Tibial artery (tissue), 4 donors: ENCODE measurements around the gene SLC2A4.
A peak's percentile ranks its signal among the peaks of the same experiment; 100 is the strongest.

Experiments used
- DNase-seq, 2 donors: peaks; one replicate each; pipeline ENCODE4 v3.0.0-alpha.2; 2019
- H3K27ac ChIP-seq, 2 donors: fragments of 200-600 bp; sonication (generic) in 1 of 2; 1 replicate in 1 of 2; 2 replicates in 1 of 2; pipeline ENCODE4 v1.5.1; 2018 to 2019; ENCODE audit warnings: mild to moderate bottlenecking in 1 of 2
- H3K27me3 ChIP-seq, 2 donors: fragments of 200-600 bp; sonication (generic) in 1 of 2; one replicate each; pipeline versions ENCODE4 v1.5.1 to v1.6.0; 2016 to 2019
- H3K36me3 ChIP-seq, 3 donors: fragments of 200-600 bp; sonication (generic) in 2 of 3; one replicate each; pipeline ENCODE4 v1.5.1; 2016 to 2019; ENCODE audit warnings: mild to moderate bottlenecking in 2 of 3
- H3K4me1 ChIP-seq, 4 donors: fragments of 200-600 bp; sonication (generic) in 2 of 4; 1 replicate in 3 of 4; 2 replicates in 1 of 4; pipeline ENCODE4 v1.5.1; 2016 to 2019
- H3K4me3 ChIP-seq, 2 donors: fragments of 200-600 bp; sonication (generic) in 1 of 2; 1 replicate in 1 of 2; 2 replicates in 1 of 2; pipeline ENCODE4 v1.5.1; 2018 to 2019; ENCODE audit warnings: mild to moderate bottlenecking in 2 of 2
- H3K9me3 ChIP-seq, 3 donors: fragments of 200-600 bp; sonication (generic) in 1 of 3; one replicate each; pipeline ENCODE4 v1.5.1; 2016 to 2019
- intact Hi-C: fragments of 100-400 bp; cut with DNase I; formaldehyde crosslinking; loops from one replicate; pipeline ENCODE4 v1.15.0; 2023; ENCODE audit warnings: low total_unique reads
- TF ChIP-seq, protein P1 (sequence below), 2 experiments: fragments of 200-600 bp in 1 of 2; fragments of 450-650 bp in 1 of 2; IDR thresholded peaks; one replicate each; pipeline ENCODE4 v1.5.1; 2017 to 2019; ENCODE audit warnings: antibody characterized with exemption in 2 of 2, mild to moderate bottlenecking in 1 of 2, moderate library complexity in 1 of 2

Gene SLC2A4

DNA sequence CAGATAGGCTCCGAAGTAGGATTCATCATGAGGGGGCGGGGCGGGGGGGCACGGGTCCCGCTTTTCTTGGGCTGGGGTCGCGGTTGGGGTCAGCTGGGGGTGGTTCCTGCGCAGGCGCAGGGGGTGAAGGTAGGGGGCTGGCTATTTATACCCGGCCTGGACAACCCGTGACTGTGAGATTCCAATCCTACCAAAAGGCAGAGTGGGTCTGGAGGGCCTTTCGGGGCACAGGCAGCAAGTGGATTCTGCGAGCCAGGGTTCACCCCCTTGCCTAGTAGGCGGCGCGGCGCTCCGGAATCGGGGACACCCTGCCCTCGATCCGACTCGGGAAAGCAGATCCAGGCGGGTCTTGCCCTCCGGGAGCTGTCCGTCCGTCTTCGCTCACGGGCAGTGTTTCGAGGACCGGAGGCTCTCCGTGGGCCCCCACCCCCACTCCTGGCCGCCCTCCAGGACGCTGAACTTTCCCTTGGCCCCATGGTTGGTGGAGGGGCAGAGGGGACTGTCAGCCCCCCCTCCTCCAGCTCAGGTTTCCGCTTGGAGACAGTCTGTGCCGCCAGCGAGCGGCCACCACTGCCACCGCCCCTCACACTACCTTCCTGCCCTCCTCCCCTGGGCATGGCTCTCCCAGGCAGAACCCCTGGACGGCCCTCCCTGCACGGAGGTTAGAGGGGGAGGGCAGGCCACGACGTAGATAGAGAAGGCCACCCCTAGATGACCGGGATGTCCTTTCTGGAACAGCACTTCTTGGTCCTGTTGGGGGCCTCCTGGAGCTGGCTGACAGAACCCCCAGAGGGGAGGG lies 634 bp downstream of the SLC2A4 start:
- TF ChIP-seq, protein P1, sequence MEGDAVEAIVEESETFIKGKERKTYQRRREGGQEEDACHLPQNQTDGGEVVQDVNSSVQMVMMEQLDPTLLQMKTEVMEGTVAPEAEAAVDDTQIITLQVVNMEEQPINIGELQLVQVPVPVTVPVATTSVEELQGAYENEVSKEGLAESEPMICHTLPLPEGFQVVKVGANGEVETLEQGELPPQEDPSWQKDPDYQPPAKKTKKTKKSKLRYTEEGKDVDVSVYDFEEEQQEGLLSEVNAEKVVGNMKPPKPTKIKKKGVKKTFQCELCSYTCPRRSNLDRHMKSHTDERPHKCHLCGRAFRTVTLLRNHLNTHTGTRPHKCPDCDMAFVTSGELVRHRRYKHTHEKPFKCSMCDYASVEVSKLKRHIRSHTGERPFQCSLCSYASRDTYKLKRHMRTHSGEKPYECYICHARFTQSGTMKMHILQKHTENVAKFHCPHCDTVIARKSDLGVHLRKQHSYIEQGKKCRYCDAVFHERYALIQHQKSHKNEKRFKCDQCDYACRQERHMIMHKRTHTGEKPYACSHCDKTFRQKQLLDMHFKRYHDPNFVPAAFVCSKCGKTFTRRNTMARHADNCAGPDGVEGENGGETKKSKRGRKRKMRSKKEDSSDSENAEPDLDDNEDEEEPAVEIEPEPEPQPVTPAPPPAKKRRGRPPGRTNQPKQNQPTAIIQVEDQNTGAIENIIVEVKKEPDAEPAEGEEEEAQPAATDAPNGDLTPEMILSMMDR (IDR thresholded peaks at IDR 0.05), result no peak
- intact Hi-C loops, result no loop called here
- no peaks in the 10 kb centered on the region for H3K36me3 ChIP-seq
- peak overlapping the region; percentile 93 to 94 for H3K27ac ChIP-seq
- H3K4me1 ChIP-seq, result peaks cover 0 to 27% (median 21%) of the 10 kb centered on the region in 4 donors
- H3K9me3 ChIP-seq, result no peaks in the 10 kb centered on the region
- DNase-seq, result peak in 1 of 2 donors; percentile 86
- peak overlapping the region; percentile 53 to 56 for H3K4me3 ChIP-seq
- H3K27me3 ChIP-seq, result no peaks in the 10 kb centered on the region

DNA sequence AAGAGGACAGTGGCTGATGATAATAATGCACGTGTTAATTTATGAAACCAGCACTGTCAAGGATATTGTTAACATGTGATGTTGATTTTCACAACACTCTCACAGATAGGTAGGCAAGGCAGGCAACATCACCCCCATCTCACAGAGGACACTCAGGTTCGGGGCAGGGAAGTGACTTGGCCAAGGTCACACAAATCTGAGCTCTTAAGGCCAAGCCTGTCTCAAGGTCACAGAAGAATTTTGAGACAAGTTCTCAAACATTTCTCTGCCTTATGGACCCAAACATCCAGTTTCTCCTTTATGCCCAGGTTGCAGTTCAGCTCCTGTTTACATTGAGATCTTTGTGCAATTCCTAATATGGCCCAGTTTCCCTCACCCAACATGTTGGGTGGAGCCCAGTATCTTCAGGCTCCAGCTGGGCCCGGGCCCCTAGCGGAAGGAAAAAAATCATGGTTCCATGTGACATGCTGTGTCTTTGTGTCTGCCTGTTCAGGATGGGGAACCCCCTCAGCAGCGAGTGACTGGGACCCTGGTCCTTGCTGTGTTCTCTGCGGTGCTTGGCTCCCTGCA lies 1.3 kb downstream of the SLC2A4 start:
- Histone ChIP-seq H3K4me3 (peak overlapping the region; percentile 53 to 56), H3K4me1 (peaks cover 0 to 27% (median 21%) of the 10 kb centered on the region in 4 donors), H3K27ac (peak overlapping the region; percentile 93 to 94), H3K36me3 (no peaks in the 10 kb centered on the region), H3K9me3 (no peaks in the 10 kb centered on the region), H3K27me3 (peaks cover 0 to under 1% of the 10 kb centered on the region in 2 donors)
- intact Hi-C loops, result no loop called here
- DNase-seq, result no peak
- TF ChIP-seq, protein P1 (IDR thresholded peaks at IDR 0.05), result no peak

DNA sequence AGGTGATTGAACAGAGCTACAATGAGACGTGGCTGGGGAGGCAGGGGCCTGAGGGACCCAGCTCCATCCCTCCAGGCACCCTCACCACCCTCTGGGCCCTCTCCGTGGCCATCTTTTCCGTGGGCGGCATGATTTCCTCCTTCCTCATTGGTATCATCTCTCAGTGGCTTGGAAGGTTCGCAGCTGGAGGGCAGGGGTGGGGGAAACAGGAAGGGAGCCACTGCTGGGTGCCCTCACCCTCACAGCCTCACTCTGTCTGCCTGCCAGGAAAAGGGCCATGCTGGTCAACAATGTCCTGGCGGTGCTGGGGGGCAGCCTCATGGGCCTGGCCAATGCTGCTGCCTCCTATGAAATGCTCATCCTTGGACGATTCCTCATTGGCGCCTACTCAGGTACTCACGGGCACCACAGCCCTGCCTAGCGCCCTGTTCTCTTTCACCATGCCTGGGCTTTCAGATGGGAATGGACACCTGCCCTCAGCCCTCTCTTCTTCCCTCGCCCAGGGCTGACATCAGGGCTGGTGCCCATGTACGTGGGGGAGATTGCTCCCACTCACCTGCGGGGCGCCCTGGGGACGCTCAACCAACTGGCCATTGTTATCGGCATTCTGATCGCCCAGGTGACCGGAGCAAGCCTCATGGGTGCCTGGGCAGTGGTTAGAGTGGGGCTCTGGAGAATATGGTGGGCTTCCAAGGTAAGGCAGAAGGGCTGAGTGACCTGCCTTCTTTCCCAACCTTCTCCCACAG lies 2.1 kb downstream of the SLC2A4 start:
- Histone ChIP-seq H3K9me3 (no peaks in the 10 kb centered on the region), H3K4me1 (peaks cover 0 to 27% (median 21%) of the 10 kb centered on the region in 4 donors), H3K36me3 (no peaks in the 10 kb centered on the region), H3K27me3 (peaks cover 0 to 8% of the 10 kb centered on the region in 2 donors), H3K27ac (no peak overlapping the region), H3K4me3 (no peak overlapping the region)
- DNase-seq, result no peak
- intact Hi-C loops, result no loop called here
- TF ChIP-seq, protein P1 (IDR thresholded peaks at IDR 0.05), result no peak

DNA sequence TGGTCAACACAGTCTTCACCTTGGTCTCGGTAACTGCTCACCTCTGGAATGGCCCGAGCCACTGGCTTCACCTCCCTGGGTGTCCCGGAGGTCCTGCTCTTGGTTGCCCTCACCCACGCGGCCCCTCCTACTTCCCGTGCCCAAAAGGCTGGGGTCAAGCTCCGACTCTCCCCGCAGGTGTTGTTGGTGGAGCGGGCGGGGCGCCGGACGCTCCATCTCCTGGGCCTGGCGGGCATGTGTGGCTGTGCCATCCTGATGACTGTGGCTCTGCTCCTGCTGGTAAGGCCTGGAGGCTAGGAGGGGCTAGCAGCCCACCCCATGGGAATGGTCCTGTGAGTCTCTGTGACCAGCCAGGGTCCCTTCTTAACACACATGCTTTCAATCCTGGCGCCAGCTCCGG lies 3.4 kb downstream of the SLC2A4 start:
- intact Hi-C loops, result no loop called here
- peaks cover 0 to 20% of the 10 kb centered on the region in 2 donors for H3K27me3 ChIP-seq
- H3K4me1 ChIP-seq, result peaks cover 0 to 27% (median 21%) of the 10 kb centered on the region in 4 donors
- H3K9me3 ChIP-seq, result no peaks in the 10 kb centered on the region
- H3K4me3 ChIP-seq, result no peak overlapping the region
- no peaks in the 10 kb centered on the region for H3K36me3 ChIP-seq
- no peak for DNase-seq
- no peak overlapping the region for H3K27ac ChIP-seq
- TF ChIP-seq, protein P1 (IDR thresholded peaks at IDR 0.05), result no peak

DNA sequence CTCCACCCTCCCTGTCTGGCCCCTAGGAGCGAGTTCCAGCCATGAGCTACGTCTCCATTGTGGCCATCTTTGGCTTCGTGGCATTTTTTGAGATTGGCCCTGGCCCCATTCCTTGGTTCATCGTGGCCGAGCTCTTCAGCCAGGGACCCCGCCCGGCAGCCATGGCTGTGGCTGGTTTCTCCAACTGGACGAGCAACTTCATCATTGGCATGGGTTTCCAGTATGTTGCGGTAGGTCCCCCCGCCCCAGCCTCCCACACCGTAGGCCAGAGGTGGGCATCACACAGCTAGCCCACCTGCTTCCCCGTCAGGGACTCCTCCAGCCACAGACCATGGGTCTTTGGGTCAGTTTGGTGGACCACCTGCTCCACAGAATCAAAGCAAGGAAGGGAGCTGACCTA lies 4.2 kb downstream of the SLC2A4 start:
- TF ChIP-seq, protein P1 (IDR thresholded peaks at IDR 0.05), result no peak
- Histone ChIP-seq H3K4me3 (no peak overlapping the region), H3K9me3 (no peaks in the 10 kb centered on the region), H3K4me1 (peaks cover 0 to 22% (median 17%) of the 10 kb centered on the region in 4 donors), H3K36me3 (no peaks in the 10 kb centered on the region), H3K27me3 (peaks cover 0 to 27% of the 10 kb centered on the region in 2 donors), H3K27ac (no peak overlapping the region)
- no peak for DNase-seq
- intact Hi-C loops, result no loop called here
